HUES64 (cell line): Measurements from ENCODE around the gene POP4.
A peak's percentile ranks its signal among the peaks of the same experiment; 100 is the strongest.

Source experiments
- H3K27ac ChIP-seq: 2 replicates; pipeline ENCODE4 v1.7.0; 2013; ENCODE audit warnings: low read depth, low read length, inconsistent platforms
- H3K27me3 ChIP-seq: 2 replicates; pipeline ENCODE4 v1.6.1; 2013; ENCODE audit warnings: mild to moderate bottlenecking, low read length; ENCODE audit not compliant: insufficient read depth
- H3K36me3 ChIP-seq: 2 replicates; pipeline ENCODE4 v1.6.1; 2013; ENCODE audit warnings: mild to moderate bottlenecking, low read length; ENCODE audit not compliant: insufficient read depth
- H3K4me1 ChIP-seq: 2 replicates; pipeline ENCODE4 v1.6.1; 2013; ENCODE audit warnings: mild to moderate bottlenecking, low read length, moderate library complexity; ENCODE audit not compliant: insufficient read depth
- H3K4me3 ChIP-seq: 2 replicates; pipeline ENCODE4 v1.5.1; 2013; ENCODE audit warnings: mild to moderate bottlenecking, low read length, moderate library complexity
- H3K9ac ChIP-seq: 2 replicates; pipeline ENCODE4 v1.6.1; 2013; ENCODE audit warnings: mild to moderate bottlenecking, low read depth, low read length
- H3K9me3 ChIP-seq: 2 replicates; pipeline ENCODE4 v1.6.1; 2013; ENCODE audit warnings: low read depth, low read length; ENCODE audit not compliant: insufficient read depth
- WGBS: fragments of 150-250, 120-280 bp; methylation state at CpG from one replicate; pipeline ENCODE4 v1.1.7; 2013; ENCODE audit warnings: missing lambda C conversion rate; 5-methylcytosine and 5-hydroxymethylcytosine counted together

Gene POP4

GRCh38 chr19:29596885-29597525 is 9.1 kb upstream of the POP4 start:
- Histone ChIP-seq H3K36me3 (no peaks in the 10 kb centered on the region), H3K9ac (no peak overlapping the region), H3K4me1 (peaks cover 20% of the 10 kb centered on the region), H3K27ac (no peak overlapping the region), H3K27me3 (peaks cover 22% of the 10 kb centered on the region), H3K4me3 (no peak overlapping the region), H3K9me3 (no peaks in the 10 kb centered on the region)
- WGBS = 50% methylated on average over 9 of the region's 9 CpGs

DNA sequence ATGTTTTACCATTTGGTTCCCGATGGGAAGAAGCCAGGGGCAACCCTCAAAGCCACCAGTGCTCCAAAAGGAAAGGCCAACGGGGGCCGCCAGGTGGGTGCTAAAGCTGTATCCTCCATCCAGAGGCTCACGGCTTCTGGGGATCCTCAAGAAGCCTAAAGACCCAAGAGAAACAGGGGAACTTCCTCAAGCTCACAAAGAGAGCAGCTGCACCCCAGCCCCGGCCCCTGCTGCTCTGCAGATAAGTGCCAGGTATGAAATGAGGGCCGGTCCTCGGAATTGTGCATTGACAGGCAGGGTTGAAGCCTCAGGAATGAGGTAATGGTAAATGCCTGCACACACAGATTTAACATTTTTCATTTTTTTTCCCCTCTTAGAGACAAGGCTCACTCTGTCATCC is 8.0 kb upstream of the POP4 start:
- Histone ChIP-seq H3K27ac (no peak overlapping the region), H3K4me3 (no peak overlapping the region), H3K9me3 (no peaks in the 10 kb centered on the region), H3K4me1 (peaks cover 20% of the 10 kb centered on the region), H3K36me3 (no peaks in the 10 kb centered on the region), H3K27me3 (peaks cover 21% of the 10 kb centered on the region), H3K9ac (no peak overlapping the region)
- 90% methylated on average over 7 of the region's 7 CpGs for WGBS

- 89% methylated on average over 3 of the region's 3 CpGs for WGBS
- Histone ChIP-seq H3K27ac (no peak overlapping the region), H3K4me1 (peaks cover 20% of the 10 kb centered on the region)
Measured at GRCh38 chr19:29598496-29598895, 7.6 kb upstream of the POP4 start.

GRCh38 chr19:29603308-29603707 is 2.8 kb upstream of the POP4 start:
- WGBS = 85% methylated on average over 5 of the region's 5 CpGs
- H3K4me3 ChIP-seq = no peak overlapping the region
- no peaks in the 10 kb centered on the region for H3K36me3 ChIP-seq
- H3K27ac ChIP-seq = no peak overlapping the region
- no peak overlapping the region for H3K9ac ChIP-seq
- H3K27me3 ChIP-seq = no peaks in the 10 kb centered on the region
- H3K4me1 ChIP-seq = no peaks in the 10 kb centered on the region
- H3K9me3 ChIP-seq = no peaks in the 10 kb centered on the region

More at GRCh38 chr19:29598496-29598895, 7.6 kb upstream of the POP4 start:
- no peak overlapping the region for H3K9ac ChIP-seq
- H3K27me3 ChIP-seq = peaks cover 21% of the 10 kb centered on the region
- H3K36me3 ChIP-seq = no peaks in the 10 kb centered on the region
- H3K4me3 ChIP-seq = no peak overlapping the region
- no peaks in the 10 kb centered on the region for H3K9me3 ChIP-seq

- Histone ChIP-seq H3K27me3 (no peaks in the 10 kb centered on the region), H3K27ac (0 out of 2 replicates have a peak overlapping the region, but pooled peaks have one; percentile 21), H3K9me3 (no peaks in the 10 kb centered on the region), H3K4me1 (no peaks in the 10 kb centered on the region), H3K4me3 (peak overlapping the region; percentile 97), H3K9ac (peak overlapping the region; percentile 98), H3K36me3 (peaks cover 7% of the 10 kb centered on the region)
- 1% methylated on average over 12 of the region's 12 CpGs for WGBS
Measured at GRCh38 chr19:29606420-29606747, 301 bp downstream of the POP4 start.

- no peaks in the 10 kb centered on the region for H3K27me3 ChIP-seq
- no peak overlapping the region for H3K9ac ChIP-seq
- no peaks in the 10 kb centered on the region for H3K9me3 ChIP-seq
- no peak overlapping the region for H3K4me3 ChIP-seq
- 96% methylated on average over 11 of the region's 11 CpGs for WGBS
- peaks cover 37% of the 10 kb centered on the region for H3K36me3 ChIP-seq
- no peak overlapping the region for H3K27ac ChIP-seq
- H3K4me1 ChIP-seq = no peaks in the 10 kb centered on the region
Measured at GRCh38 chr19:29609636-29610035, 3.6 kb downstream of the POP4 start.

DNA sequence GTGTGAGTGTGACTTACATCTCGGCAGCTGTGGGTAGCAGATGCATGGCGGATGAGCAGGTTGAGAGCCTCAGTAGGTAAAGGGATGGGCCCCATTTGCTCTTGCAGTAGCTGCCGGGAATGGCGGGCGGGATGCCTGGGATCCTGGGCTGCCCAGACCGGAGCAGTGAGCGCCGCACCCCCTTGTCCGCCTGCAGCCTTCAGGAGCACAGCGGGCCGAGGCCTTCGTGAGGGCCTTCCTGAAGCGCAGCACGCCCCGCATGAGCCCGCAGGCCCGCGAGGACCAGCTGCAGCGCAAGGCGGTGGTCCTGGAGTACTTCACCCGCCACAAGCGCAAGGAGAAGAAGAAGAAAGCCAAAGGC is 4.1 kb downstream of the POP4 start:
- peak overlapping the region; percentile 18; the same call in 1 of the 2 replicates for H3K27ac ChIP-seq
- H3K4me1 ChIP-seq = no peaks in the 10 kb centered on the region
- H3K36me3 ChIP-seq = peaks cover 42% of the 10 kb centered on the region
- H3K27me3 ChIP-seq = no peaks in the 10 kb centered on the region
- H3K9ac ChIP-seq = no peak overlapping the region
- WGBS = 94% methylated on average over 22 of the region's 22 CpGs
- no peak overlapping the region for H3K4me3 ChIP-seq
- no peaks in the 10 kb centered on the region for H3K9me3 ChIP-seq

DNA sequence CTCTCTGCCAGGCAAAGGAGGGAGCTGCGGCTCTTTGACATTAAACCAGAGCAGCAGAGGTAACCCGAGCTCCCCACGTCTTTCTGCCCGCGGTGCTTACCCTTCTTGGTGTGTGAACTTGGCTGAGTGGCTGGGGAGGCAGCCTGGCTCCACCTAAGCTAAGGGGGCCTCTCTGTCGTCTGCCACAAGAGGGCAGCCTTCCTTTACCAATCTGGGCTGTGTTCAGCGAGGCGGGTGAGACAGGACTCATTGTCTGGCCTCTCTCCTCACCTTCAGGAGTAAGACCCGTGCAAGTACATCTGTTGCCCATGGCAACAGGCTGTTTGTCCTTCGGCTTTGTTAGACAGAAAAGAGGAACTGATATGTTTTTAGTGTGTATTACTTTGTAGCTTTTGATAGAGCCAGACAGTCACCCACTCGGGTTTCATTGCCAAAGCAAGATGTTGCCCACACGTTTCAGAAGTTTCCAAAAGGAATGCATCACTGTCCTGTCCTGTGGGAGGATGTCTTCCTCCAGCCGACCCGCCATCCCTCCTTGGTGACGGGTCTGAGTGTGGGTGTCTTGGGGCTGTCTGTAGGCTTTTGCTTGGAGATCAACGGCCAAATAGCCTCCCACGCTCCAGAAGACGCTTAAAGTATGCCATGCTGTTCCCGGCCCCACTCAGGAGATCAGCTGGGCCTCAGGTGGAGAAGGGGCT is 4.6 kb downstream of the POP4 start:
- Histone ChIP-seq H3K9ac (no peak overlapping the region), H3K27ac (peak overlapping the region; percentile 18; the same call in 1 of the 2 replicates), H3K27me3 (no peaks in the 10 kb centered on the region), H3K36me3 (peaks cover 48% of the 10 kb centered on the region), H3K9me3 (no peaks in the 10 kb centered on the region), H3K4me1 (no peaks in the 10 kb centered on the region), H3K4me3 (no peak overlapping the region)
- WGBS = 58% methylated on average over 19 of the region's 19 CpGs

- Histone ChIP-seq H3K9me3 (no peaks in the 10 kb centered on the region), H3K27me3 (no peaks in the 10 kb centered on the region), H3K4me1 (no peaks in the 10 kb centered on the region), H3K27ac (no peak overlapping the region), H3K36me3 (peaks cover 56% of the 10 kb centered on the region), H3K9ac (no peak overlapping the region), H3K4me3 (no peak overlapping the region)
- 95% methylated on average over 9 of the region's 9 CpGs for WGBS
Measured at GRCh38 chr19:29612121-29612520, 6.0 kb downstream of the POP4 start.

GRCh38 chr19:29612801-29613595 is 6.9 kb downstream of the POP4 start:
- 90% methylated on average over 21 of the region's 21 CpGs for whole genome bisulfite sequencing
- H3K9ac ChIP-seq = no peak overlapping the region
- H3K36me3 ChIP-seq = peaks cover 56% of the 10 kb centered on the region
- H3K4me3 ChIP-seq = no peak overlapping the region
- no peaks in the 10 kb centered on the region for H3K27me3 ChIP-seq
- H3K9me3 ChIP-seq = no peaks in the 10 kb centered on the region
- H3K4me1 ChIP-seq = no peaks in the 10 kb centered on the region
- H3K27ac ChIP-seq = no peak overlapping the region

- WGBS = 92% methylated on average over 7 of the region's 7 CpGs
- H3K9ac ChIP-seq = no peak overlapping the region
- H3K27me3 ChIP-seq = no peaks in the 10 kb centered on the region
Measured at GRCh38 chr19:29614046-29614445, 8.0 kb downstream of the POP4 start.

More at GRCh38 chr19:29614046-29614445, 8.0 kb downstream of the POP4 start:
- no peaks in the 10 kb centered on the region for H3K4me1 ChIP-seq
- H3K4me3 ChIP-seq = no peak overlapping the region
- H3K36me3 ChIP-seq = peaks cover 52% of the 10 kb centered on the region
- no peaks in the 10 kb centered on the region for H3K9me3 ChIP-seq
- no peak overlapping the region for H3K27ac ChIP-seq
